CD8-positive, alpha-beta memory T cell (primary cell): ENCODE data around the gene HMCN1. TPM values are rescaled to one million over a fixed set of nuclear protein-coding genes. Genes with fewer than 3 reads are reported as not detected.

ENCODE experiments used
- CTCF ChIA-PET: fragments of 350-600 bp; sonication (Branson Sonifier 250); formaldehyde crosslinking; loops from one replicate; lab custom pipeline; 2021; ENCODE audit warnings: antibody characterized with exemption; lab: Charles Lee
- POLR2A ChIA-PET: fragments of 350-600 bp; sonication (Branson Sonifier 250); formaldehyde crosslinking; loops from one replicate; lab custom pipeline; 2021; ENCODE audit warnings: antibody characterized with exemption; lab: Charles Lee
- DNase-seq, 5 donors: peaks; one replicate each; pipeline versions ENCODE4 v3.0.0 to v3.0.0-alpha.2; 2020 to 2022; ENCODE audit warnings: mixed read lengths in 1 of 5
- H3K27ac ChIP-seq: one replicate; pipeline ENCODE4 v1.7.0; 2013; ENCODE audit warnings: low read depth, mild to moderate bottlenecking, low read length, moderate library complexity
- H3K27me3 ChIP-seq: 2 replicates; pipeline ENCODE4 v1.7.0; 2013; ENCODE audit warnings: low read length, mild to moderate bottlenecking; ENCODE audit not compliant: insufficient read depth, poor library complexity, severe bottlenecking
- H3K36me3 ChIP-seq: 2 replicates; pipeline ENCODE4 v1.7.0; 2013; ENCODE audit warnings: mild to moderate bottlenecking, low read length, moderate library complexity; ENCODE audit not compliant: insufficient read depth
- H3K4me1 ChIP-seq: 2 replicates; pipeline ENCODE4 v1.7.0; 2013; ENCODE audit warnings: mild to moderate bottlenecking, low read length, moderate library complexity; ENCODE audit not compliant: insufficient read depth
- H3K4me3 ChIP-seq: 2 replicates; pipeline ENCODE4 v1.7.0; 2013; ENCODE audit warnings: mild to moderate bottlenecking, low read length
- H3K9me3 ChIP-seq: 2 replicates; pipeline ENCODE4 v1.7.0; 2013; ENCODE audit warnings: mild to moderate bottlenecking, low read length
- H3K27ac Mint-ChIP-seq, 8 donors: one replicate each; pipeline ENCODE4 v1.8.0; 2020 to 2021; ENCODE audit warnings: mixed read lengths in 8 of 8, mild to moderate bottlenecking in 6 of 8, inconsistent platforms in 3 of 8, moderate library complexity in 3 of 8
- H3K27me3 Mint-ChIP-seq, 2 donors: one replicate each; pipeline ENCODE4 v1.8.0; 2020 to 2021; ENCODE audit warnings: mixed read lengths in 2 of 2, mild to moderate bottlenecking in 1 of 2, moderate library complexity in 1 of 2
- H3K36me3 Mint-ChIP-seq, 3 donors: one replicate each; pipeline ENCODE4 v1.8.0; 2020 to 2021; ENCODE audit warnings: mixed read lengths in 3 of 3, inconsistent platforms in 1 of 3, mild to moderate bottlenecking in 1 of 3
- H3K4me1 Mint-ChIP-seq, 3 donors: one replicate each; pipeline ENCODE4 v1.8.0; 2020 to 2021; ENCODE audit warnings: mixed read lengths in 3 of 3, inconsistent platforms in 1 of 3, mild to moderate bottlenecking in 1 of 3
- H3K4me3 Mint-ChIP-seq, 7 donors: one replicate each; pipeline ENCODE4 v1.8.0; 2020 to 2021; ENCODE audit warnings: mixed read lengths in 7 of 7, mild to moderate bottlenecking in 6 of 7, moderate library complexity in 4 of 7, inconsistent platforms in 2 of 7
- H3K9me3 Mint-ChIP-seq, 5 donors: one replicate each; pipeline ENCODE4 v1.8.0; 2020 to 2022; ENCODE audit warnings: mixed read lengths in 5 of 5, mild to moderate bottlenecking in 3 of 5, moderate library complexity in 2 of 5, inconsistent platforms in 1 of 5
- polyA plus RNA-seq: library from polyadenylated mRNA; unstranded; fragments of 300-500 nt; fragmentation: Illumina TruSeq; gene quantifications from one replicate; pipeline ENCODE4 v1.2.3, GENCODE V29; 2021
- total RNA-seq, 2 experiments: library from RNA; stranded (reverse); gene quantifications; one replicate each; pipeline ENCODE4 v1.2.3, GENCODE V29; 2021

HMCN1 gene
- total and polyA plus RNA-seq, 3 experiments from 2014 or later: 0.02 to 0.04 TPM; not detected in 1

DNA sequence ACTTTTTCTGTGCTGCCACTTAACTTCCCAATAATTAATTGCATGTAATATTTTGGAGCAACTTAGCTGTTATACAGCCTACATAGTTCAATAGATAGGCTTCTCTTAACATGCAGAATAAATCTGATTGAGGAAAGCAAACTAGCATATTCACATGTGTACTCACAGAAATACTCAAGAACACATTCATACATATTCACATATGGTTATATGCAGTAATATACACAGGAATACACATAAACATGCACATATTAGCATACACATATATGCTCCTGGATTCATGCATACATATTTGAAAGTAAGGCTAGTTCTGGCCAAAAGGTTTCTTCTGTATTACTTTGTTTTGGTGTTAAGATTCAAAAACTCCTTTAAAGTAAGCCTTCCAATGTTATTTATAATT is 73.1 kb downstream of the HMCN1 start:
- no peaks in the 10 kb centered on the region for H3K4me1 ChIP-seq
- no peak overlapping the region for H3K4me3 Mint-ChIP-seq
- no peak overlapping the region for H3K27ac Mint-ChIP-seq
- ChIA-PET CTCF (no interaction called here), POLR2A (no interaction called here)
- peaks cover 0 to 1% (median 0%) of the 10 kb centered on the region in 3 donors for H3K4me1 Mint-ChIP-seq
- no peaks in the 10 kb centered on the region for H3K9me3 Mint-ChIP-seq
- no peak for DNase-seq
- peaks cover 5% of the 10 kb centered on the region for H3K27me3 ChIP-seq
- no peak overlapping the region for H3K27ac ChIP-seq
- H3K4me3 ChIP-seq: no peak overlapping the region
- H3K36me3 Mint-ChIP-seq: no peaks in the 10 kb centered on the region
- no peaks in the 10 kb centered on the region for H3K36me3 ChIP-seq
- H3K9me3 ChIP-seq: no peaks in the 10 kb centered on the region
- H3K27me3 Mint-ChIP-seq: peaks cover 0 to 13% of the 10 kb centered on the region in 2 donors

DNA sequence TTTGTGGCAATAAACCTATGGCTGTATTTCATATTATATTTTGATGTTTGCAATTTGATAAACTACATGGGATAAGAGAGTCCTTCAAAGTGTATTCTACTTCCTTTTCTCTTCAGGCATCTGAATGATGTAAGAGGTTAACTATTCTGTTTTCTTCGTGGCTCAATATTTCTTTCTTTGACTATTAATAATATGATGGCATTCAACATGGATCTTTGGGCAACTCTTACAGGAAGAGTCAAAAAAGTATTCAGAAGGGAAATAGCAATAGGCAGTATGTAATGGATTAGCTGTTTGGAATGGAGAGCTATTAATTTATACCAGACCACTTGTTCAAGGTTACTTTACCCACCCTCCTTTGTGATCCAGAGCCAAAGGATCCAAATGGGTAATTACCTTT is 74.4 kb downstream of the HMCN1 start:
- DNase-seq: no peak
- Mint-ChIP-seq H3K4me1 (peaks cover 0 to 1% (median 0%) of the 10 kb centered on the region in 3 donors), H3K9me3 (no peaks in the 10 kb centered on the region), H3K27ac (no peak overlapping the region), H3K4me3 (no peak overlapping the region), H3K27me3 (peaks cover 0 to 9% of the 10 kb centered on the region in 2 donors), H3K36me3 (no peaks in the 10 kb centered on the region)
- H3K27me3 ChIP-seq: peaks cover 5% of the 10 kb centered on the region
- no peaks in the 10 kb centered on the region for H3K4me1 ChIP-seq
- no peaks in the 10 kb centered on the region for H3K9me3 ChIP-seq
- CTCF ChIA-PET: no interaction called here
- no peak overlapping the region for H3K4me3 ChIP-seq
- no peaks in the 10 kb centered on the region for H3K36me3 ChIP-seq
- POLR2A ChIA-PET: no interaction called here
- no peak overlapping the region for H3K27ac ChIP-seq

- Histone ChIP-seq H3K4me3 (no peak overlapping the region), H3K36me3 (no peaks in the 10 kb centered on the region), H3K27ac (no peak overlapping the region), H3K27me3 (no peaks in the 10 kb centered on the region), H3K9me3 (no peaks in the 10 kb centered on the region), H3K4me1 (no peaks in the 10 kb centered on the region)
- no peak overlapping the region for H3K27ac Mint-ChIP-seq
- DNase-seq: no peak
- H3K4me3 Mint-ChIP-seq: no peak overlapping the region
- no peaks in the 10 kb centered on the region for H3K36me3 Mint-ChIP-seq
- peaks cover 0 to 1% (median 0%) of the 10 kb centered on the region in 3 donors for H3K4me1 Mint-ChIP-seq
- CTCF ChIA-PET: no interaction called here
- H3K9me3 Mint-ChIP-seq: no peaks in the 10 kb centered on the region
- H3K27me3 Mint-ChIP-seq: peaks cover 0 to 9% of the 10 kb centered on the region in 2 donors
- POLR2A ChIA-PET: no interaction called here
Observed at GRCh38 chr1:185811073-185811709, 77.0 kb downstream of the HMCN1 start.

- Mint-ChIP-seq H3K27me3 (peaks cover 0 to 14% of the 10 kb centered on the region in 2 donors), H3K9me3 (no peaks in the 10 kb centered on the region), H3K4me3 (no peak overlapping the region), H3K27ac (no peak overlapping the region), H3K4me1 (peaks cover 0 to 1% (median 0%) of the 10 kb centered on the region in 3 donors), H3K36me3 (no peaks in the 10 kb centered on the region)
- Histone ChIP-seq H3K4me3 (no peak overlapping the region), H3K27me3 (no peaks in the 10 kb centered on the region), H3K9me3 (no peaks in the 10 kb centered on the region), H3K36me3 (no peaks in the 10 kb centered on the region), H3K4me1 (no peaks in the 10 kb centered on the region), H3K27ac (no peak overlapping the region)
- POLR2A ChIA-PET: no interaction called here
- DNase-seq: no peak
- CTCF ChIA-PET: no interaction called here
Observed at GRCh38 chr1:185812934-185813333, 78.7 kb downstream of the HMCN1 start.

DNA sequence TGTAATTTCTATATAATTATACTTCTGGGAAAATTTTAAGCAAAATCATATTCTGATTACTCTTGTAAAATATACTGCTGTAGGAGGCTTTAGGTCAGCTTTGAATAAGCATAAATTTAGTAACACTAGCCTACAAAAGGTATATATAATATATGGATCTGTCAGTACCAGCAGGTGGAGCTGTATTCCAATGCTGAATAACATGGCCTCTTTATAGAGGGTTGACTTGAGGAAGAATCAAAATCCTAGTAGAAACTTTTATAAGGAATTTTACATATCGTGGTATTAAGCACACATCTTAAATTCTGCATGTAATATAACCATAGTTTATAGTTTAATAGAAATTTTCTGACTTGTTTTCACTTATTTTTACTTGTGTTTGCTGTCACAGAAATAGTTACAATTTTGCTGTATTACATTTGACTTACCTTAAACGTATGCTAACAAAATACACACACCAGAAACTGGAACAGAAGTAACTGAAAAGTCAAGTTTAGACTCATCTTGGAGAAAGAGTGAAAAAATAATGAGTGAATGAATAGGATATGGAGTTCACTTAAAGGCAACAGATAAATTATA is 79.3 kb downstream of the HMCN1 start:
- no peaks in the 10 kb centered on the region for H3K9me3 ChIP-seq
- Mint-ChIP-seq H3K27ac (no peak overlapping the region), H3K9me3 (no peaks in the 10 kb centered on the region), H3K36me3 (no peaks in the 10 kb centered on the region), H3K4me1 (peaks cover 0 to 1% (median 0%) of the 10 kb centered on the region in 3 donors), H3K4me3 (no peak overlapping the region), H3K27me3 (peaks cover 0 to 13% of the 10 kb centered on the region in 2 donors)
- H3K4me1 ChIP-seq: no peaks in the 10 kb centered on the region
- ChIA-PET POLR2A (no interaction called here), CTCF (no interaction called here)
- H3K4me3 ChIP-seq: no peak overlapping the region
- no peaks in the 10 kb centered on the region for H3K27me3 ChIP-seq
- no peak overlapping the region for H3K27ac ChIP-seq
- H3K36me3 ChIP-seq: no peaks in the 10 kb centered on the region
- DNase-seq: no peak

GRCh38 chr1:185816460-185816859 is 82.3 kb downstream of the HMCN1 start:
- Histone ChIP-seq H3K9me3 (no peaks in the 10 kb centered on the region), H3K36me3 (no peaks in the 10 kb centered on the region), H3K4me3 (no peak overlapping the region), H3K4me1 (no peaks in the 10 kb centered on the region), H3K27me3 (no peaks in the 10 kb centered on the region), H3K27ac (no peak overlapping the region)
- Mint-ChIP-seq H3K9me3 (no peaks in the 10 kb centered on the region), H3K4me1 (no peaks in the 10 kb centered on the region), H3K27ac (no peak overlapping the region), H3K27me3 (peaks cover 2 to 14% of the 10 kb centered on the region in 2 donors), H3K4me3 (no peak overlapping the region), H3K36me3 (no peaks in the 10 kb centered on the region)
- ChIA-PET CTCF (no interaction called here), POLR2A (no interaction called here)
- DNase-seq: no peak

GRCh38 chr1:185819798-185820197 is 85.6 kb downstream of the HMCN1 start:
- Histone ChIP-seq H3K4me1 (no peaks in the 10 kb centered on the region), H3K36me3 (no peaks in the 10 kb centered on the region), H3K27ac (no peak overlapping the region), H3K27me3 (no peaks in the 10 kb centered on the region), H3K9me3 (no peaks in the 10 kb centered on the region), H3K4me3 (no peak overlapping the region)
- no peak overlapping the region for H3K27ac Mint-ChIP-seq
- H3K9me3 Mint-ChIP-seq: no peaks in the 10 kb centered on the region
- no peak for DNase-seq
- ChIA-PET POLR2A (no interaction called here), CTCF (no interaction called here)
- peaks cover 2 to 27% of the 10 kb centered on the region in 2 donors for H3K27me3 Mint-ChIP-seq
- no peak overlapping the region for H3K4me3 Mint-ChIP-seq
- H3K4me1 Mint-ChIP-seq: no peaks in the 10 kb centered on the region
- H3K36me3 Mint-ChIP-seq: no peaks in the 10 kb centered on the region

DNA sequence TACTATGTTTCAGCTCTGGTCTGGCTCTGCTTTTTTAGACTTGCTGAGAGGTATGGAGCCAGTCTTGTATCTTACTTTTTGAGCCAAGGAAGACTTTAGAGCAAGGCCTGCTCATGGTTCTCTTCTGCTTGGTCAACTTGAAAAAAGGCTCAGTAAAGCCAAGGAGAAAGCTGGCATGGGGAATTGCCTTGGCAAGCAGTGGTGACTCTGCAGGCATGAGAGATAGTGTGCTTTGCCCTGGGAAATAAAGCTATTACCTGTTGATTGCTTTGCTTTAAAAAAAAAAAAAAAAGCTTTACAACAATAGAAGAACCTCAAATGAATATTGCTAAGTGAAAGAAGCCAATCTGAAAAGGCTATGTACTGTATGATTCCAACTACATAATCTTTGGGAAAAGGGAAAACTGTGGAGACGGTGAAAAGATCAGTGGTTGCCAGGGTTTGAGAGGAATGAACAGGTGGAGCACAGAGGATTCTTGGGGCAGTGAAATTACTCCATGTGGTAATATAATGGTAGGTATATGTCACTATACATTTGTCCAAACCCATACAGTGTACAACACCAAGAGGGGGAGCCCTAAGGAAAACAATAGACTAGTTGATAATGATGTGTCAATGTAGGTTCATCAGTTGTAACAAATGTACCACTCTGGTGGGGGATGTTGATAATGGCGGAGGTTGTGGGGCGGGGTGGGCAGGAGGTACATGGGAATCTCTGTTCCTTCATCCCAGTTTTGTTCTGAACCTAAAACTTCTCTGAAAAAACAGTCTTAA is 87.6 kb downstream of the HMCN1 start:
- no peaks in the 10 kb centered on the region for H3K27me3 ChIP-seq
- H3K9me3 ChIP-seq: no peaks in the 10 kb centered on the region
- ChIA-PET CTCF (no interaction called here), POLR2A (no interaction called here)
- H3K9me3 Mint-ChIP-seq: no peaks in the 10 kb centered on the region
- no peaks in the 10 kb centered on the region for H3K4me1 ChIP-seq
- no peaks in the 10 kb centered on the region for H3K4me1 Mint-ChIP-seq
- no peak overlapping the region for H3K27ac ChIP-seq
- H3K27me3 Mint-ChIP-seq: peaks cover 2 to 35% of the 10 kb centered on the region in 2 donors
- DNase-seq: no peak
- H3K4me3 Mint-ChIP-seq: no peak overlapping the region
- no peak overlapping the region for H3K27ac Mint-ChIP-seq
- H3K36me3 Mint-ChIP-seq: no peaks in the 10 kb centered on the region
- H3K4me3 ChIP-seq: no peak overlapping the region
- no peaks in the 10 kb centered on the region for H3K36me3 ChIP-seq
